Transverse colon (tissue), 4 donors: Measurements from ENCODE around the gene LSM11. TPM values are rescaled to one million over a fixed set of nuclear protein-coding genes. Genes with fewer than 3 reads are reported as not detected.

Experiments used
- DNase-seq: peaks from one replicate; pipeline ENCODE4 v3.0.0-alpha.2; 2019
- H3K27ac ChIP-seq, 4 donors: fragments of 200-600 bp; sonication (generic); 2 replicates each; pipeline ENCODE4 v1.5.1; 2016 to 2018; ENCODE audit warnings: inconsistent platforms in 4 of 4
- H3K27me3 ChIP-seq: fragments of 200-600 bp; sonication (generic); 2 replicates; pipeline ENCODE4 v1.5.1; 2017; ENCODE audit warnings: inconsistent platforms
- H3K36me3 ChIP-seq, 4 donors: fragments of 200-600 bp; sonication (generic); 2 replicates each; pipeline ENCODE4 v1.5.1; 2017 to 2019; ENCODE audit warnings: inconsistent platforms in 4 of 4
- H3K4me1 ChIP-seq, 4 donors: fragments of 200-600 bp; sonication (generic); 2 replicates each; pipeline ENCODE4 v1.5.1; 2017 to 2020; ENCODE audit warnings: inconsistent platforms in 4 of 4
- H3K4me3 ChIP-seq, 4 donors: fragments of 200-600 bp; sonication (generic); 1 replicate in 1 of 4; 2 replicates in 3 of 4; pipeline versions ENCODE4 v1.5.1 to v1.6.1; 2017 to 2019; ENCODE audit warnings: inconsistent platforms in 4 of 4
- H3K9me3 ChIP-seq, 2 donors: fragments of 200-600 bp; sonication (generic); 2 replicates each; pipeline ENCODE4 v1.5.1; 2017 to 2019; ENCODE audit warnings: inconsistent platforms in 2 of 2
- EP300 ChIP-seq: sonication (generic); formaldehyde crosslinking; IDR thresholded peaks from one replicate; pipeline ENCODE4 v1.6.1; 2017; ENCODE audit warnings: antibody characterized with exemption, low read depth
- POLR2A ChIP-seq: fragments of 450-650 bp; IDR thresholded peaks from one replicate; pipeline ENCODE4 v1.6.1; 2016; ENCODE audit warnings: antibody characterized with exemption, mild to moderate bottlenecking, moderate library complexity
- POLR2AphosphoS5 ChIP-seq, 3 donors: sonication (generic); formaldehyde crosslinking; IDR thresholded peaks; one replicate each; pipeline ENCODE4 v1.6.1; 2016; ENCODE audit warnings: antibody characterized with exemption in 3 of 3
- WGBS, 2 donors: methylation state at CpG; one replicate each; pipeline ENCODE4 v1.1.5; 2018; ENCODE audit warnings: low coverage in 1 of 2; 5-methylcytosine and 5-hydroxymethylcytosine counted together
- in situ Hi-C, 4 donors: fragments of 200-750 bp; cut with MboI; loops; one replicate each; pipeline versions ENCODE4 v1.15.0 to v1.15.1; 2017; ENCODE audit warnings: low sequenced_read_pairs in 3 of 4, low pct_ligation_motif_present in 1 of 4, low pct_unique_long_range_greater_than_20kb in 1 of 4
- intact Hi-C: fragments of 100-400 bp; cut with DNase I; formaldehyde crosslinking; loops from one replicate; pipeline ENCODE4 v1.15.1; 2023; ENCODE audit warnings: low total_unique reads
- total RNA-seq, 4 donors: library from RNA; depleted of rRNA; stranded (reverse); fragments of >200 nt; gene quantifications; one replicate each; pipeline ENCODE4 v1.1.0, GENCODE V29; 2016
- TF ChIP-seq, protein P1 (sequence below), 5 experiments: fragments of 200-600 bp in 3 of 5; fragments of 450-650 bp in 2 of 5; sonication (generic) in 3 of 5; IDR thresholded peaks; 1 replicate in 2 of 5; 2 replicates in 3 of 5; pipeline ENCODE4 v1.5.1; 2016 to 2017; ENCODE audit warnings: antibody characterized with exemption in 5 of 5, inconsistent platforms in 3 of 5, mild to moderate bottlenecking in 2 of 5, moderate library complexity in 1 of 5

Gene LSM11
- total RNA-seq, 4 donors from 2014 or later = 4.1 to 10.0 (median 5.8) TPM

DNA sequence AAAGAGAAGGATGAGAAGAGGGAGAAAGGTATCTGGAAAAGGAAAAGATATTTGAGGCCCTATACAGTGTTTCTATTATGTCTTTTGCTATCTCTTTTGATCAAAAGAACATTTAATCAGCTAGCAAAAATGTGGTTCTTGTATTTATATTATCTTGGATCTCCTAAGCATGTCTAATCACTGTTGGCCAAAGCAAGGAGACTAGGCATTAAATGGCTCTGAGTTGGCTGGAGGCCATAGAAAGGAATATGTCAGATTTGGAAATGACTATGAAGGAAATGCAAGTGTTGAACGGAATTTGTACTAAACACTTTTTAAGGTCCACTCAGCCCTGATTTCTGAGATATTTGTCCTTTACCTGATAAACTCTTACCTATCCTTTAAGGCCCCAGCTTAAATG, 34.6 kb upstream of the LSM11 start:
- in situ Hi-C loops (loop anchor here in 2 of 4 donors (25.0 kb wide), 3 partner anchors 222 to 372 kb away; a partner anchor contains a TSS), intact Hi-C loops (no loop called here)
- no peak for TF ChIP-seq EP300
- no peak for TF ChIP-seq POLR2AphosphoS5 (IDR thresholded peaks at IDR 0.05)
- no peak for TF ChIP-seq POLR2A
- TF ChIP-seq, protein P1, sequence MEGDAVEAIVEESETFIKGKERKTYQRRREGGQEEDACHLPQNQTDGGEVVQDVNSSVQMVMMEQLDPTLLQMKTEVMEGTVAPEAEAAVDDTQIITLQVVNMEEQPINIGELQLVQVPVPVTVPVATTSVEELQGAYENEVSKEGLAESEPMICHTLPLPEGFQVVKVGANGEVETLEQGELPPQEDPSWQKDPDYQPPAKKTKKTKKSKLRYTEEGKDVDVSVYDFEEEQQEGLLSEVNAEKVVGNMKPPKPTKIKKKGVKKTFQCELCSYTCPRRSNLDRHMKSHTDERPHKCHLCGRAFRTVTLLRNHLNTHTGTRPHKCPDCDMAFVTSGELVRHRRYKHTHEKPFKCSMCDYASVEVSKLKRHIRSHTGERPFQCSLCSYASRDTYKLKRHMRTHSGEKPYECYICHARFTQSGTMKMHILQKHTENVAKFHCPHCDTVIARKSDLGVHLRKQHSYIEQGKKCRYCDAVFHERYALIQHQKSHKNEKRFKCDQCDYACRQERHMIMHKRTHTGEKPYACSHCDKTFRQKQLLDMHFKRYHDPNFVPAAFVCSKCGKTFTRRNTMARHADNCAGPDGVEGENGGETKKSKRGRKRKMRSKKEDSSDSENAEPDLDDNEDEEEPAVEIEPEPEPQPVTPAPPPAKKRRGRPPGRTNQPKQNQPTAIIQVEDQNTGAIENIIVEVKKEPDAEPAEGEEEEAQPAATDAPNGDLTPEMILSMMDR (IDR thresholded peaks at IDR 0.05) = no peak
- no peaks in the 10 kb centered on the region for H3K27me3 ChIP-seq
- H3K27ac ChIP-seq = no peak overlapping the region
- H3K4me3 ChIP-seq = no peak overlapping the region
- H3K4me1 ChIP-seq = peaks cover 0 to 4% (median 0%) of the 10 kb centered on the region in 4 donors
- no peaks in the 10 kb centered on the region for H3K9me3 ChIP-seq
- 82 to 100% methylated on average over 1 of the region's 1 CpG for WGBS, 2 donors
- no peaks in the 10 kb centered on the region for H3K36me3 ChIP-seq
- no peak for DNase-seq

DNA sequence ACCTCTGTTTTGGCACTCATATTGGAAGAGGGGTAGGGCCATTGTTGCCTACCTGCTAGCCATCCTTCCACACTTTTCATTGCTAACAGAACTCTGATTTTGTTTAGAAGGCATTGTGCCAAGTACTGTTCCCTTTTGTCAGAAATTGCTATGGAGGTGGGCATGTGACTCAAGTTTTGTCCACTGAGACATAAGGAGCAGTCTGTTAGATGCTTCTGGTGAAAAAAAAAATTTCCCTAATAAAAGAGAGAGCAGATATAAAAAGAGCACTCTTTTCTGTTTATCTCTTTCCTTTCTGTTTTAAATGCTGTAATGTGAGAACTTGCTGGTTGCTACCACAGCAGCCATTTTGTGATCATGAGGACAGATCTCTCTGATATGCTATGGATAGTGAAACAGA, 34.2 kb upstream of the LSM11 start:
- Histone ChIP-seq H3K9me3 (no peaks in the 10 kb centered on the region), H3K27me3 (no peaks in the 10 kb centered on the region), H3K27ac (no peak overlapping the region), H3K36me3 (no peaks in the 10 kb centered on the region), H3K4me3 (no peak overlapping the region), H3K4me1 (peaks cover 0 to 4% (median 0%) of the 10 kb centered on the region in 4 donors)
- intact Hi-C loops (no loop called here), in situ Hi-C loops (loop anchor here in 2 of 4 donors (25.0 kb wide), 3 partner anchors 222 to 372 kb away; a partner anchor contains a TSS)
- TF ChIP-seq EP300 (no peak), POLR2A (no peak), POLR2AphosphoS5 (IDR thresholded peaks at IDR 0.05) (no peak)
- TF ChIP-seq, protein P1 (IDR thresholded peaks at IDR 0.05) = no peak
- no peak for DNase-seq

DNA sequence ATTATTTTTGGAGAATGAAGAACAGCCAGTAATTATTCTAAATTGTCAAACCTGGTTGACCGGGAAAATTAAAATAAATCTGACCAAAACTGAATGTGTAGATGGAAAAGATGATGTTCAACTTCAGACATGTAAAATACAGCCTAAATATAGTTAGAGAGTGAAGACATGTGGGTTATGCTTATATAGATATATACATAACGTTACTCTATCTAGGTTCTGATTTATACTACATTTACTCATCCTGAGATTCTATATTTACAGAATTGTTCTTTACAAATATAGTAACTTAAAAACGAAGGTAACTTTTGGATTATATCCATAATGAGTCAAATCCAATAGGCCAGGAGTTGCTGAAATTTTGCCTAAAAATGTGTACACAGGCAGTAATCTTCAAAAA, 33.1 kb upstream of the LSM11 start:
- Histone ChIP-seq H3K27me3 (no peaks in the 10 kb centered on the region), H3K27ac (no peak overlapping the region), H3K36me3 (no peaks in the 10 kb centered on the region), H3K4me3 (no peak overlapping the region), H3K4me1 (peaks cover 0 to 4% (median 0%) of the 10 kb centered on the region in 4 donors), H3K9me3 (no peaks in the 10 kb centered on the region)
- TF ChIP-seq EP300 (no peak), POLR2A (no peak)
- DNase-seq = no peak
- intact Hi-C loops (loop anchor here (10.0 kb wide), 1 partner anchor 276 kb away; no protein-coding TSS in a partner anchor), in situ Hi-C loops (loop anchor here in 2 of 4 donors (25.0 kb wide), 3 partner anchors 223 to 373 kb away; a partner anchor contains a TSS)
- WGBS, 2 donors = 57 to 69% methylated on average over 3 of the region's 3 CpGs

DNA sequence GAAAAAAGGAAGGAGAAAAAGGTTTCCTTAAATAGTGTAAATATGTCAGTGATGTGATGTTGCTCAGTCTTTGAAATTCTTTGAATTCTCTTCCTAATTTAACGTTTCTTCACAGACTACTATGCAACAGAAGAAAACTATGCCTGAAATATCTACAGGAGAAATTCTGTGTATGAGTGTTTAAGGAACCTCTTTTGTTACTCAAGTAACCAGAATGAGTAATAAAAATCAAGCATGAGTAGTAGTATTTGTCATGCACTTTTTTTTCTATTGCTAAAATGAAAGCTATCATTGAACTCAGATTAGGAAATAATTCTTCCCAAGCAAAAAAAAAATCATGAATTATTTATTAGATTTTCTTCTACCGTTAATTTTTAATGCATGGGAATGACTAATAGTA, 32.6 kb upstream of the LSM11 start:
- Histone ChIP-seq H3K36me3 (no peaks in the 10 kb centered on the region), H3K27ac (no peak overlapping the region), H3K27me3 (no peaks in the 10 kb centered on the region), H3K4me3 (no peak overlapping the region), H3K4me1 (peaks cover 0 to 4% (median 0%) of the 10 kb centered on the region in 4 donors), H3K9me3 (no peaks in the 10 kb centered on the region)
- WGBS, 2 donors = 62 to 66% methylated on average over 2 of the region's 2 CpGs
- TF ChIP-seq POLR2A (no peak), EP300 (no peak), POLR2AphosphoS5 (IDR thresholded peaks at IDR 0.05) (no peak)
- TF ChIP-seq, protein P1 (IDR thresholded peaks at IDR 0.05) = no peak
- in situ Hi-C loops (loop anchor here in 2 of 4 donors (25.0 kb wide), 3 partner anchors 224 to 374 kb away; a partner anchor contains a TSS), intact Hi-C loops (loop anchor here (10.0 kb wide), 1 partner anchor 276 kb away; no protein-coding TSS in a partner anchor)
- no peak for DNase-seq
